HG03280 (cell line): ENCODE data around the gene ADAMTS4.
A peak's percentile ranks its signal among the peaks of the same experiment; 100 is the strongest.

Experiments used
- ATAC-seq: cut with Tn5 transposase; IDR thresholded peaks from one replicate; pipeline ENCODE4 v1.9.1; 2021; ENCODE audit warnings: mild to moderate bottlenecking, moderate library complexity; ENCODE audit not compliant: unreplicated experiment

The ADAMTS4 gene

DNA sequence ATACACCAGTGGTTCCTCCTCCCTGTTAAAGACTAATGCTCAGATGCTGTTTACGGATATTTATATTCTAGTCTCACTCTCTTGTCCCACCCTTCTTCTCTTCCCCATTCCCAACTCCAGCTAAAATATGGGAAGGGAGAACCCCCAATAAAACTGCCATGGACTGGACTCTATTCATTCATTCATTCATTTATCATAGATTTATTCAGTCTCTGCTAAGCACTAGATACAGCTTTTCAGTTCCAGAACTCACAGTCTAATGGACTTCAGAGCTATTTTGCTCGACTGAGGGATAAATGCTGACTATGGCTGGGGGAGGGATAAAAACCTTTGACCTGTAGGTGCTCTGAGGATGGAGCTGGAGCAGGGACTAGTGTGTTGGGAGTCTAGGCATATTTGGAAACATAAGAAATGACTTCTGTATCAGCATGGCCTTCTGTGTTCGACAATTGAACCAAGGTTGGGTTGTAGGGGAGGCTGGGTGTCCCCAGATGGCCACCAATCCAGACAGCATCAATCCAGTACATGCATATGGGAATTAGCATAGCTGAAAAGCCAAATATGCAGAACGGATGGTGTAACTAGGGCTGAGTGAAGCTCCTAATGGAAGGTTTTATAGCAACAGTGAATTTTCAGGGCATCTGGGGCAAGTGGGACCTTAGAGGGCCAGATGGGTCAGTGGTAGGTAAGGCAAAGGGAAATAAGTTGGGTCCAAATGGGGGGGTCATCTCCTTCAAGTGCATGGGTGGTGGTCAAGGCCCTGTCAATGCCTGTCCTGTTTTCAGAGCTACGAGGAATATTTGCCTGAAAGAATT, 20.4 kb upstream of the ADAMTS4 start:
- no peak for ATAC-seq

DNA sequence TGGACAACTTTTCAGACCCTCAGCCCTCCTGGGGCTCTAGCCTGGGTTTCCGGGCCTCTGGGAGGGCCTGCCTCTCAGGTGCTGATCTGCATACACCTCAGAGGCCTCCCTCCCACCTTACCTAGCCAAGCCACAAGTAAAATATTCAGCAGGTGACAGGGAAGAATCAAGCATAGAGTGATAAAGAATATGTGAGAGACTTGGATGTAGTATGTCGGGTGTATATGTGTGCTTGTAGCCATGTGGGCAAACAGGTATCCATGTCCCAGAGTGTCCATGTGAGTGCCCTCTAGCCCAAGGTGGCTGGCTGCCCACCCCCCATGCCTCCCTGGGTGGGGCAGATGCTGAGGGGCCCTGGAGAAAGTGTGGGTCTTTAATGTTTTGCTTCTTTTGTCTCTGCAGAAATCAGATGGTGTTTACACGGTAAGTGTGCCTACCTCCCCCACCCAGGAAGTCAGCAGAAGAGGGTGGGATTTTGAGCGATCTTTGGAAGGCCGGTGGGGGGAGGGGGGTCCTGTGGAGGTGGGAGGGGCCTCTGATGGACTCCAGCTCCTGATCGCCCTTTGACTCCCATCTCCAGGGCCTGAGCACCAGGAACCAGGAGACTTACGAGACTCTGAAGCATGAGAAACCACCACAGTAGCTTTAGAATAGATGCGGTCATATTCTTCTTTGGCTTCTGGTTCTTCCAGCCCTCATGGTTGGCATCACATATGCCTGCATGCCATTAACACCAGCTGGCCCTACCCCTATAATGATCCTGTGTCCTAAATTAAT, 19.6 kb upstream of the ADAMTS4 start:
- ATAC-seq, result no peak

DNA sequence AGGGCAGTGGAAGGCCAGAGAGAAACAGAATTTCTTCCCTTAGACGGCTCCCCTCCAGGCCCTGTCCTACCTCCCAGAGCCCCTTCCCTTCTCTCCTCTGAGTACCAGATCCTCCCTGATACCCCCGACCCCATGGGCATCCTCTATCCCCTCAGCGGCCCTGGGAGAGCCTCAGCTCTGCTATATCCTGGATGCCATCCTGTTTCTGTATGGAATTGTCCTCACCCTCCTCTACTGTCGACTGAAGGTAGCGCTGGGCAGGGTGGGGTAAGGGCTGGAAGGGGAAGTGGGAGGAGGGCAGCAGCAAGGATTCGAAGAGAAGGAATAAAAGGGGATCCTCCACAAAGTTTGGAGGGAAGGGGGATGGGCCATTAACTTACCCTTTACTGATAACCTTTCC, 19.0 kb upstream of the ADAMTS4 start:
- ATAC-seq, result no peak

DNA sequence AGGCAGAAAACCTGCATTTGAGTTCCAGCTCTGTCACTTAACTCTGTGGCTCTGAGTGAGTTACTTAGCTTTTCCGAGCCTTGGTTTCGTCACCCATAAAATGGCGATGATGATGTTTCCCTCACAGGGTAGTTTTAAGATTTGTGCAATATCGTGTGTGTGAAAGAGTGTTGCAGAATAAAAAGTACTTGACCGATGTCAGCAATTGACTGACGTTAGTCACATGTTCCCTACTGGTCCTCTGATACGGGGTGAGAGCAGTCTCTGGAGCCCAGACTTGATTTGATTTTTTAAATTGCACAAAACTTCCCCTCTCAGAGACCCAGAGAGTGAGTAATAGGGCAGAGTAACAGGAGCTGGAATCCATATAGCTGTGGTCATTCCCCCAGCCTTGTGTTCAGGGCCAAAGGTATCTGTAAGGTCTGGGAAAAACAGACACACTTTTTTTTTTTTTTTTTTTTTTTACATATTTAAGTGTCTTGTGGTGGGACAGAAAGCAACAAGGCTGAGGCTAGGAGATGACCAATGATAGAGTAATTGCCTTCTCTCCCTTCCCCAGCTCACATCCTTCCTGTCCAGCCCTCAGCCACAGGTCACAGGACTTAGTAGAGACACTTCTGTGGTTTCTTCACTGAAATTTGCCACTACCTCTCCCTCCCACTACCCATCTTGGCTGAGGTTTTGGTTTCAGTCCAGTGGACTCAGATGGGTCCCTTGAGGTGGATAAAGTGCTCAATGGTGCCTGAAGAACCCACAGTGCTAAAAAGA, 18.3 kb upstream of the ADAMTS4 start:
- peak; percentile 70 for ATAC-seq

DNA sequence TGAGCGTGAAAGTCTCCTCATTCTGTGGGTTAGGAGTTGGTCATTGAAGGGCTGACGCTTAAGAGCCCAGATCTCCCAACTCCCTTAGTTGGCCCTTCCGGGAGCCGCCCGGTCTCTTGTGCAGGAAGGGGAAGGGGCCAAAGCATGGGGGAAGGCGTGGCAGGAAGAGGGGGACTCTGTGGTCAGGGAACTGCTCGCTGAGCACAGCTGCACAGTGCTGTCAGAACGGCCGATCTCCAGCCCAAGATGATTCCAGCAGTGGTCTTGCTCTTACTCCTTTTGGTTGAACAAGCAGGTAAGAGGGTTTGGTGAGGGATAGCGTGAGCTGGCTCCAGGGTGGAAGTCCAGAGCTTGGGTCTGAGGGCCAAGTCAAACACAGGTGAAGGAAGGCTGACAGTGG, 16.2 kb upstream of the ADAMTS4 start, which contains the start of gene FCER1G:
FCER1G (plus strand) TSS at position 220 of the 400 bp plus-strand sequence; CDS start at position 247, 27 bp downstream.
- ATAC-seq, result no peak

DNA sequence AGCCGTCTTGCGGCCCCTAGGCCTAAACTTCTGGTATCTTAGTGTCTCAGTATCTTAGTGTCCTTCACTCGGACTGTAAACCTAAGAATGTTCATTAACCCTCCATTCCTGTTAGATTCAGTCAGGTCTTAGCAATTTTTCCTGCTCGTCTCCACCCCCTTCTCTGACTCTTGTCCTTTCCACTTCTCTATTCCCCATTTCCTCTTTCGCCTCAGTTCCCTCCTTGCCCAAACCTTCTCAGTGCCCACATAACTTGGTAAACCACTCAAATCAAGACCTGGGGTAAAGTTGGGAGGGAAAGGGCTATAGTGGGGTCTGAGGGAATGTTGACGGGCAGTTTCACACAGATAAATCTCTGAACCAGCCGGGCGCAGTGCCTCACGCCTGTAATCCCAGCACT, 15.5 kb upstream of the ADAMTS4 start:
- no peak for ATAC-seq

DNA sequence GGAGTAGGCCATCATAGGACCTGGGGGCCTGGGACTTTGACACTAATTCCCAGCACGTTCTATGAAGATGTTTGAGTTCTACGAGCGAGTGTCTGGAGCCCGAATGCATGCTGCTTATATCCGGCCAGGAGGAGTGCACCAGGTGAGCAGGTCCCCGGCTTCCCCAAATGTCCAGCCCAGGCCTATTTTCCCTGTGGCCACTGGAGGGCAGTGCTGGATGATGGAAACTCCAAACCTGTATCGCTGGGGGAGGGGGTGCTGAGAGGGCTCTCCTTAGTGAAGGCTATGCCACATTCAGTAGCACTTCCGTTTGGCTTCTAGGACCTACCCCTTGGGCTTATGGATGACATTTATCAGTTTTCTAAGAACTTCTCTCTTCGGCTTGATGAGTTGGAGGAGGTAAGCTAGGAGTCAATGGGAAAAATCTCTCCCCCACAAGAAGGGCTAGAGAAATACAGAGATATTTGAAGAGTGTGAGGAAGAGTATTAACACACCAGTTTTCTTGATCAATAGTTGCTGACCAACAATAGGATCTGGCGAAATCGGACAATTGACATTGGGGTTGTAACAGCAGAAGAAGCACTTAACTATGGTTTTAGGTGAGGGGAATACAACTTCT, 11.0 kb upstream of the ADAMTS4 start:
- ATAC-seq, result no peak

DNA sequence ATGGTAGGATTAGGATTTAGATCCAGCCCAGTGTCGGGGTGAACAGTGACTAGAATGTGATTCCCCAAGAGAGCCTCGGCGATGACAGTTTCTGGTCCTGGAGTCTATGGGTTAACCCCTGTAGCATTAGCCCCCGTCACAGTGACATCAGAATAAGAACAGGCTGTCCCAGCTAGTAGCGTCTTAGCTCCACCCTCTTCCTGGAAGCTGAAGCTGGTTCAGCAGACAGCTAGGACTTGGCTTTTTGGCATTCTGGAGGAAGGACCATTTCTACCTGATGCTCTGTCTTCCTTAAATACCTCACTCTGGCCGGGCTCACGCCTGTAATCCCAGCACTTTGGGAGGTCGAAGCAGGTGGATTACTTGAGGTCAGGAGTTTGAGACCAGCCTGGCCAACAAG, 8.3 kb upstream of the ADAMTS4 start:
- no peak for ATAC-seq

DNA sequence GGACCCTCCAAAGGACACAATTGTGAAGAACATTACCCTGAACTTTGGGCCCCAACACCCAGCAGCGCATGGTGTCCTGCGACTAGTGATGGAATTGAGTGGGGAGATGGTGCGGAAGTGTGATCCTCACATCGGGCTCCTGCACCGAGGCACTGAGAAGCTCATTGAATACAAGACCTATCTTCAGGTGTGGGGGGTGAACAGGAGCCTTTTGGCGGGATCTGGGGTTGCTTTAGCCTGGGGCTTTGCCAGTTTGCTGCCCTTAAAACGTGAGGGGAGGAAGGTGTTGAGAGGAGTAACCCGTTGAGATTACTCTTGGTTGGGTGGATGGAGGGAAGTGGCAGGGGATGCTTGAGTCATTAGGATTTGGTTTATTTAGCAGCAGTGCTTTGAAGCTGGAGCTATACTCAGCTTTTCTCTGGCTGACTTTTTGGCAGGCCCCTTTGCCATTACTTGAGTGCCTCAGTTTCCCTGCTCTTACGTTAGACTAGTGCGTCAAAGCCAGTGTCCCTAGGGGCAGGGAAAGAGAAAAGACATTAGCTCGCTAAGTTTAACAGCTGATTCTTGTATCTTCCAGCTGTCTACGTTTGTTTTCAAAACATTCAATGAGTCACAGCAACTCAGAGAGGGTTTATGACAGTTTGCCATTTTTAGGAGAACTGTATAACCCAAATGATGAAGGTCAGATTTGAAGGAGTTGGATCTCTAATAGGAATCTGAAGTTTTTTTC, 7.7 kb upstream of the ADAMTS4 start:
- no peak for ATAC-seq

DNA sequence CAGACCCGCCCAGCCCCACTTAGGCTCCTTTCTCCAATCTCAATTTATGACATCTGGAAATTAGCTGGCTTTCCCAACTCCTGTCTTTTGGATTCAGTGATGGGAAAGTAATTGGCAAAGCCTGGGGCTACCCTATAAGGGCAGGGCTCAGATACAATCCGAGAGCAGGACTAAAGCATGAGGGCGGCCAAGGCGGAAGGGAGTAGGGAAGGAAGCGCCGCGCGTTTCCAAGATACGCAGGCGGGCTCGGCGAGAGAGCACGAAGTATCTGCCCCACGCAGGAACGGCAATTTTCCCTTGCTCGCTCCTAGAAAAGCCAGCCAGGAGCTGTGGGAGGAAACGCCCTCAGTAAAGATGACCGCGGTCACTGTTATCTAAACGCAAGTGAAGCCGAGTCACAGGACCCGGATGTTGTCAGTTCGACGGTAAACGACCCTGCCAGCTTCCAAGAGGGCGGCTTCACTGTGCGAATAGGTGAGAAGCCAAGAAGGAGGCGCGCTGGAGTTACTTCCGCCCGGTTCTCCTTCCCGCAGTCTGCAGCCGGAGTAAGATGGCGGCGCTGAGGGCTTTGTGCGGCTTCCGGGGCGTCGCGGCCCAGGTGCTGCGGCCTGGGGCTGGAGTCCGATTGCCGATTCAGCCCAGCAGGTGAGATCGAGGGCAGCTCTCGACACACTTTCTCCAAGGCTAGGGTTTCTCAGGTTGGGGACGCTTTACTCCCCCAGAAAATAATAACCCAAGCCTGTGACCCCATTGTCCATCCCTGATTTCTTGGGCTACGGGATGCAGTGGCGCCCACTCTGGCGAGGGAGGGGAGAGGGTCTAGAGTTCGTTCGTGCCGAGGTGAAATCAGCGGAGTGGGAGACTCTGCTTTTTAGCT, 3.2 kb upstream of the ADAMTS4 start, which contains the start of gene NDUFS2:
NDUFS2 (plus strand) TSS at position 532 of the 877 bp plus-strand sequence; CDS start at position 551, 19 bp downstream.
- peak; percentile 98 for ATAC-seq

DNA sequence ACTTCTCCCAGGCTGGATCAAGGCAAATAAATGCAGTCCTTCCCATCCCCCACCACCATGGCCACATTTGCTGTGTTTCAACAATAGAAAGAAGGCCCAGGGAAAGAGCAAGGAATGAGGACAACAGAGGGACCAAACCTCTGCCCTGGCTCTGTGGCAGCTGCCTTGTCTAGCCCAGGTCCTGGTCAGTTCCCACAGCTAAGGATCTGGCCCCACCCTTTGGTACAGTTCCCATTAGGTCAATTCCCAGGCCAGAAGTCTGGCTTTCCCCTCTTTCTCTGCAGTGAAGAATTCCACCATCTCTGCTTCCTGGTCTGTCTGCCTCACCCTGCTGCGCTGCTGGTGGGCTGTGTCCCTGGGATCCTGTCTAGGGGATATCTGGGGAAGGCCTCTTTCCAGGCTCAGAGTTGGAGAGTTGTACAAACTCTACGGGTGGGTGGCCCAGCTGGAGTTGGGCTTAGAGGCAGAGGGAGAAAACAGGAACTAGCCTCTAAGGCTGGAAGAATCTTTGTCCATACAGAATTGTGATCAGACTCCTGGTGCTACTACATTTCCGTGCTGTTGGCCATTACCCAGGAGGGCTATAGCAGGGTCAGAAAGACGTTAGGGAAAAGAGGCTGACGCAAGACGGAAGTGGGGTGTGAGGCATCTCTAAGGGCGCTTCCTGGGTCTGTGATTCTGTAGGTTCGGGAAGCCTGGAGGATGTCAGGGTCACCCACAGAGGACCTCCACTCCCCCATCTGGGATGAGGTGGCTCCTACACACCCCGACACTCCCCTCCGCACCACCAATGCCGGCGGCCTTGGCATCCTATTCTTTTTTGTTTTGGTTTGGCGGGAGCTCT, 2.4 kb upstream of the ADAMTS4 start:
- ATAC-seq, result no peak

DNA sequence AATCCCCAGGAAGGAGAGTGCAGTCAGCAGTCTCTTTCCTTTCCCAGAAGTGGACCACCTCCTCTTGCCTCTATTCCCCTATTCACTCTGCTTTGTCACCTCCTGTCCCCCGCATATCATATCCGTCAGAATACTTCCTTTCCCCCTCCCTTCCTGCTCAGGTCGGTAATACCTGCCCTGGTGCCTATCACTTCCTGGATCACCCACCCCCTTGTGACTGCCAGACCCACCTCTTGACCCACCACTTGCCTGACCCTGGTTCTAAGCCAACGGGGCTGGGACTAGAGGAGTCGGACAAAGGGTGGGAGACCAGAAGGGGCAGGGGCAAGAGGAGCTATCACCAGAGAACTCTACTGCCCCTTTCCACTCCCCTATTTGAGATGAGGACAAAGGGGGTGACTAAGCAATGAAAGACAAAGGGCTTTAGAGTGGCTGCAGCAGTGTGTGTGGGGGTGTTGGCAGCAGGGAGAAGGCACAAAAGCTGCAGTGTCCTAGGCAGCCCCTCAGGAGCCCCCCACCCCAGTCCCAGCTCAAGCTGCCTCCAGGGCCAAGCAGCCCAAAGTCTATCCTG, 1.7 kb upstream of the ADAMTS4 start:
- ATAC-seq, result no peak

DNA sequence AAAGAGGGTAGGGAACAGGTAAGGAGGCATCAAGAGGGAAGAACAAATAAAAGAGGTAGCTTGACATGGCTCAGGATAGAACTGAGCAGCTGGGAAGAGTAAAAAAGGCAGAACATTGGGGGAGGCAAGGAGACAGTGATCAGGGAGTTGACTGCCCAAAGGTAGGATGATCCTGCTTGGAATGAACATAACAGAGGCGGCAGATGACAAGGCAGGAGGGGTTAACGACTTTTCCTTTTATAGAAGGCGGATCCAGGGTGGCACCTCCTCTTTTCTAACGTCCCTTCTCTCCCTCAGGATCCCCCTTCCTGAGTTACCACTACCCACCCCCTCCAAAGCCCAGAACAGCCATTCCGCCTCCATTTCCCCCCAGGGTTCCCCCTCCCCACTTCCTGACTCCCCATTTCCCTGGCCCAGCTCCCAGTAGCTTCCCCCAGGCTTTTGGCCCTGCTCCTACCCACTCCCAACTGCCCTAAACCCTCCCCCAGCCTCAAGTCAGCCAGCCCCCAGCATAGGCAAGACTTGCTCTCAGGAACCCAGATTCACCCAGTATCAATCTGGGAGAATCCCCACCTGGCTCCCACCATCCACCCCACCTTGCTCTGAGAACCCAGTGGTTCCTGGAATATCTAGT, 769 bp upstream of the ADAMTS4 start:
- ATAC-seq, result no peak

DNA sequence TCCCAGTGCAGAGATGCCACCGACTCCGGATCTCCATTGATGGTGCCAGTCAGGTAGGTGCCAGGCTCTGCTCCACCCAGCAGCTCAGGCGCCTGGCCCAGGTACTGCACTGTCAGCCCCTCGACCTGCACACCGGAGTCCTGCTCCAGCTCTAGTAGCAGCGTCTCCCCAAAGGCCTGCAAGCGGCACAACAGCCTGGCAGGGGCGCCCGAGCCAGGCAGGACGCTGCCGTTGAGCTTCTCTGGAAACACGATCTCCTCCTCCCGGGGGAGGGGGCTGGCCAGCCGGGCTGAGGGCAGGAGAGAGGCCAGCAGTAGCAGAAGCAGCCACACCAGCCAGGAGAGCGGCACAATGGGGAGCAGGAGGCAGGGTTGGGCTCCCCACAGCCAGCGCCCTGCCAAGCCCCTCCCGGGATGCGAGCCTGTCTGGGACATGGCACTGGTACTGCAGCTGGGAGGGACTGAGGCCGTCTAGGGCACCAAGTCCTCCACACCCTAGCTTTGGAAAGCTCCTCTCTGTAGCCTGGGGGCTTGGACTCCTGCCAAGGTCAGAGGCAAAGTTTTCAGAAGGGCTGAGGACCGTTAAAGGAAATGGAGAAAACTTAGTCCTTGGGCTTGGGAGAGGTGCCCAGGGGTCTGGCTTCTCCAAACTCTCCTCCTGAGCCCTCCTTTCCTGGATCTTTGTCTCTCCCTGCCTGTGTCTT, 509 bp downstream of the ADAMTS4 start:
- no peak for ATAC-seq

DNA sequence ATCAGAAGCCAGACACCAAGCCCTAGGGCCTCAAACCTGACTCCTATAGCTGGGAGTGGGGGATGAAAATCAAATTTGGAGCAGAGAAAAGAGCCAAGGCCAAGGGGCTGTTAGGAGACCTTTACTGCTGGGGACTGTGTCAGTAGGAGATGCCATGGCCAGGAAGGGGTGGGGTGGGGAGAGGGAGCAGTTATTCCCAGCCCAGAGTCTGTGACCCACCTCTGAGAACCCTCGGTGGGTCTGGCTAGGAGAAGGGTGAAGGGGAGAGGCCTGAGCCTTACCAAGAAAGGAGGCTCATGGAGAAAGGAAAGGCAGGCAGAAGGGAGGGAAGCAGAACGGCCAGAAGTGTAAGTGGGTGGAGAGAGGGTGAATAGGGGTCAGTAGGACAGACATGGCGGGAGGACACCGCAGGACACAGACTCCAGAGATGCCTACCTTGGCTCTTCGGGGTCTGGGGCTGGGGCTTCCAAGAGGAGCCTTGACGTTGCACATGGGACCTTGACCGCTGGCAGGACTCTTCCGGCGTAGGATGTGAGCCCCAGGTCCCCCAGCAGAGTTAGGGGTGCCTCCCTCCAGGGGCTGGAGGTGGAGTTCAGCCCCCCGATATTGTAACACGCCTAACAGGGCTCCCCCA, 1.2 kb downstream of the ADAMTS4 start:
- no peak for ATAC-seq
